RWPE2 (cell line): Measurements from ENCODE around the gene ATP1A2.

Experiments used
- ATAC-seq: fragments of 200-7000 bp; cut with Tn5 transposase; 3 replicates; pipeline ENCODE4 v1.9.1; 2021; ENCODE audit warnings: low read depth
- DNase-seq: peaks from one replicate; pipeline ENCODE4 v3.0.0-alpha.2; 2020; ENCODE audit warnings: low spot score
- H3K27ac ChIP-seq: fragments of 450-650 bp; 2 replicates; pipeline ENCODE4 v1.5.1; 2017; ENCODE audit warnings: mild to moderate bottlenecking; ENCODE audit not compliant: poor library complexity, severe bottlenecking
- H3K27me3 ChIP-seq: fragments of 250-450 bp; sonication (Bioruptor Pico); 2 replicates; pipeline ENCODE4 v1.5.1; 2021; ENCODE audit warnings: mild to moderate bottlenecking, moderate library complexity; ENCODE audit not compliant: insufficient read depth, poor library complexity, severe bottlenecking
- H3K36me3 ChIP-seq: fragments of 250-450 bp; sonication (Bioruptor Pico); 2 replicates; pipeline ENCODE4 v1.5.1; 2020; ENCODE audit warnings: low read depth, mild to moderate bottlenecking, moderate library complexity
- H3K4me1 ChIP-seq: fragments of 250-450 bp; sonication (Bioruptor Pico); 2 replicates; pipeline ENCODE4 v1.5.1; 2021; ENCODE audit warnings: mild to moderate bottlenecking, moderate library complexity; ENCODE audit not compliant: insufficient read depth, poor library complexity, severe bottlenecking
- H3K4me3 ChIP-seq: fragments of 250-450 bp; sonication (Bioruptor Pico); 2 replicates; pipeline ENCODE4 v1.5.1; 2021; ENCODE audit warnings: mild to moderate bottlenecking, moderate library complexity; ENCODE audit not compliant: severe bottlenecking
- H3K9me3 ChIP-seq: fragments of 250-450 bp; sonication (Bioruptor Pico); 2 replicates; pipeline ENCODE4 v1.5.1; 2021; ENCODE audit warnings: mild to moderate bottlenecking, moderate library complexity; ENCODE audit not compliant: severe bottlenecking
- TF ChIP-seq, protein P1 (sequence below): fragments of 450-650 bp; IDR thresholded peaks from one replicate; pipeline ENCODE4 v1.5.1; 2017; ENCODE audit warnings: mild to moderate bottlenecking, moderate library complexity; ENCODE audit not compliant: poor library complexity, severe bottlenecking

ATP1A2 gene

GRCh38 chr1:160115545-160116282 is at the start of gene ATP1A2:
TSS of gene ATP1A2 (plus strand) at chr1:160115759. CDS start at chr1:160115862, 103 bp downstream.
- no peaks in the 10 kb centered on the region for H3K4me1 ChIP-seq
- no peak within 1 kb of the TSS for H3K4me3 ChIP-seq
- DNase-seq (no peak), ATAC-seq (no peak)
- no peaks in the 10 kb centered on the region for H3K9me3 ChIP-seq
- no peaks in the 10 kb centered on the region for H3K36me3 ChIP-seq
- TF ChIP-seq, protein P1, sequence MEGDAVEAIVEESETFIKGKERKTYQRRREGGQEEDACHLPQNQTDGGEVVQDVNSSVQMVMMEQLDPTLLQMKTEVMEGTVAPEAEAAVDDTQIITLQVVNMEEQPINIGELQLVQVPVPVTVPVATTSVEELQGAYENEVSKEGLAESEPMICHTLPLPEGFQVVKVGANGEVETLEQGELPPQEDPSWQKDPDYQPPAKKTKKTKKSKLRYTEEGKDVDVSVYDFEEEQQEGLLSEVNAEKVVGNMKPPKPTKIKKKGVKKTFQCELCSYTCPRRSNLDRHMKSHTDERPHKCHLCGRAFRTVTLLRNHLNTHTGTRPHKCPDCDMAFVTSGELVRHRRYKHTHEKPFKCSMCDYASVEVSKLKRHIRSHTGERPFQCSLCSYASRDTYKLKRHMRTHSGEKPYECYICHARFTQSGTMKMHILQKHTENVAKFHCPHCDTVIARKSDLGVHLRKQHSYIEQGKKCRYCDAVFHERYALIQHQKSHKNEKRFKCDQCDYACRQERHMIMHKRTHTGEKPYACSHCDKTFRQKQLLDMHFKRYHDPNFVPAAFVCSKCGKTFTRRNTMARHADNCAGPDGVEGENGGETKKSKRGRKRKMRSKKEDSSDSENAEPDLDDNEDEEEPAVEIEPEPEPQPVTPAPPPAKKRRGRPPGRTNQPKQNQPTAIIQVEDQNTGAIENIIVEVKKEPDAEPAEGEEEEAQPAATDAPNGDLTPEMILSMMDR = no peak
- H3K27ac ChIP-seq = no peak within 1 kb of the TSS
- no peaks in the 10 kb centered on the region for H3K27me3 ChIP-seq

- no peaks in the 10 kb centered on the region for H3K4me1 ChIP-seq
- no peaks in the 10 kb centered on the region for H3K9me3 ChIP-seq
- H3K27ac ChIP-seq = no peak overlapping the region
- peaks cover 11% of the 10 kb centered on the region for H3K27me3 ChIP-seq
- ATAC-seq = no peak
- H3K36me3 ChIP-seq = no peaks in the 10 kb centered on the region
- no peak overlapping the region for H3K4me3 ChIP-seq
- DNase-seq = no peak
- TF ChIP-seq, protein P1 = no peak
Measured at GRCh38 chr1:160066829-160067745, 48.5 kb upstream of the ATP1A2 start.

GRCh38 chr1:160068225-160068624 is 47.3 kb upstream of the ATP1A2 start:
- no peak overlapping the region for H3K4me3 ChIP-seq
- H3K27me3 ChIP-seq = peaks cover 11% of the 10 kb centered on the region
- no peaks in the 10 kb centered on the region for H3K4me1 ChIP-seq
- TF ChIP-seq, protein P1 = no peak
- H3K36me3 ChIP-seq = no peaks in the 10 kb centered on the region
- no peak overlapping the region for H3K27ac ChIP-seq
- no peak for DNase-seq
- no peaks in the 10 kb centered on the region for H3K9me3 ChIP-seq
- no peak for ATAC-seq

DNA sequence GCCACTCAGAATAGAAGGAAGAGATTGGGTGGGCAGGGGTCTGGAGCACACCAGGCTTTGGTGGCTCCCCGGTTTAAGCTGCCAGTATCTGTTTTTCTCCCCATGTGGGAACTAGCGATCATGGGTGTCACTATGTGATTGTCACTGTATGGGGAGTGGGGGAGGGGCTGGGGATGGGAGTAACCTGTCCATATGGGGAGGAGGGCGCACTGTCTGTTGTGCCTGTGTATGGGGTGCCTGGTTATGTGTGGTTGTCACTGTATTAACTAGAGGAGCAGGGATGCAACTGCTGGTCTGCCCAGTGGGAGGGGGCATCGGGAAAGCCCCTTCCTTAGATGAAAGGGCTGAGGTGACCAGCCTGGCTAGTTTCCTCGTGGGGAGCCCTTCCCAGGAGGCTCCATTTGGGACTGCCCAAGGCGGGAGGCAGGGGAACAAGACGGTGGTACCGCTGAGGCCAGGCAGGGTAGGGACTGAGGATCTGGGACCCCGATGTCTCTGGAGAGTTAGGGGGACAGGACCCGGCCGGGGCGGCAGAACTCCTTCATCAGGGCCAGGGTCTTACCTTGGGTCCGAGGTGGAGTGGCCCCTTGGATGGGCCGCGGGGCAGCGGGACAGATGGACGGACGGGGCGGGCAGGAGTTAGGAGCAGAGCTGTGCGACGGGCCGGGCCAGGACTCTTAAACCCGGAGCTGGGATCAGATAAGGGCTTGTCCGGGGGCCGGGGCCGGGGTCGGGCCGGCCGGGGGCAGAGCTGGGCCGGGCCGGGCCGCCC is 45.9 kb upstream of the ATP1A2 start, which contains the start of gene KCNJ10:
Gene KCNJ10, minus strand, starts transcription at position 701 of the 772 bp plus-strand sequence. CDS start 27,628 bp downstream, outside the sequence.
- H3K4me1 ChIP-seq = no peaks in the 10 kb centered on the region
- H3K4me3 ChIP-seq = peak within 1 kb of the TSS; percentile 26
- no peak within 1 kb of the TSS for H3K27ac ChIP-seq
- ATAC-seq (peak; percentile 44), DNase-seq (no peak)
- TF ChIP-seq, protein P1 = no peak
- H3K36me3 ChIP-seq = no peaks in the 10 kb centered on the region
- no peaks in the 10 kb centered on the region for H3K9me3 ChIP-seq
- peaks cover 11% of the 10 kb centered on the region for H3K27me3 ChIP-seq
